Fibroblast of the aortic adventitia (primary cell): ENCODE data around the gene KCNJ9. TPM values are rescaled to one million over a fixed set of nuclear protein-coding genes. Genes with fewer than 3 reads are reported as not detected.
"Not testable (repeated sequence)": the region's sequence is repeated elsewhere in the genome, so short reads cannot be mapped to it uniquely, and the experiment has no call there.

Experiments used
- DNase-seq: peaks from one replicate; pipeline ENCODE4 v3.0.0-alpha.2; 2010; ENCODE audit warnings: low read depth
- H3K4me3 ChIP-seq: 2 replicates; pipeline ENCODE4 v1.5.1; 2011; ENCODE audit warnings: low read depth, mild to moderate bottlenecking, control low read depth, low read length, moderate library complexity
- CTCF ChIP-seq: IDR thresholded peaks from 2 replicates; pipeline ENCODE4 v1.5.1; 2011; ENCODE audit warnings: mild to moderate bottlenecking, low read length, control low read depth, inconsistent platforms; ENCODE audit not compliant: insufficient read depth
- total RNA-seq: library from RNA; depleted of rRNA; stranded (reverse); fragments of >200 nt; gene quantifications from 2 replicates; pipeline ENCODE4 v1.2.3, GENCODE V29; 2012; ENCODE audit warnings: low replicate concordance

KCNJ9 gene
- total RNA-seq, 1 donor = not detected

GRCh38 chr1:160120797-160121196, 39.5 kb downstream of the KCNJ9 start:
- no peak overlapping the region for H3K4me3 ChIP-seq
- TF ChIP-seq CTCF = no peak

GRCh38 chr1:160121388-160121787, 40.0 kb downstream of the KCNJ9 start:
- no peak for DNase-seq
- TF ChIP-seq CTCF = no peak
- H3K4me3 ChIP-seq = no peak overlapping the region

More at GRCh38 chr1:160120797-160121196, 39.5 kb downstream of the KCNJ9 start:
- DNase-seq = no peak

- no peak for DNase-seq
- TF ChIP-seq CTCF = no peak
- no peak overlapping the region for H3K4me3 ChIP-seq
These were observed 41.7 kb downstream of the KCNJ9 start for GRCh38 chr1:160122978-160123495.

GRCh38 chr1:160123726-160124125, 42.4 kb downstream of the KCNJ9 start:
- no peak overlapping the region for H3K4me3 ChIP-seq
- no peak for DNase-seq
- no peak for TF ChIP-seq CTCF

- DNase-seq = peak; percentile 81
- no peak overlapping the region for H3K4me3 ChIP-seq
- peak; percentile 28 for TF ChIP-seq CTCF
These were observed 43.6 kb downstream of the KCNJ9 start for GRCh38 chr1:160124705-160125478.

GRCh38 chr1:160125746-160126145, 44.4 kb downstream of the KCNJ9 start:
- no peak for TF ChIP-seq CTCF
- DNase-seq = peak; percentile 25
- H3K4me3 ChIP-seq = no peak overlapping the region

GRCh38 chr1:160126342-160126741, 45.0 kb downstream of the KCNJ9 start:
- DNase-seq, H3K4me3 ChIP-seq: not testable (repeated sequence)
